SK-N-SH treated with all-trans-retinoic acid at 6 μM for 48 hours (cell line): ENCODE measurements around the gene TECR.

Experiments used
- ATAC-seq: fragments of 200-7000 bp; cut with Tn5 transposase; 3 replicates; pipeline ENCODE4 v1.9.1; 2020; ENCODE audit warnings: mild to moderate bottlenecking, moderate library complexity
- ARNTL ChIP-seq: fragments of 450-650 bp; formaldehyde crosslinking; IDR thresholded peaks from 2 replicates; pipeline ENCODE4 v1.5.0; 2020; ENCODE audit warnings: low read depth, mild to moderate bottlenecking, moderate library complexity, borderline replicate concordance
- CSDC2 ChIP-seq: fragments of 250-450 bp; sonication (Bioruptor Pico); IDR thresholded peaks from 2 replicates; pipeline ENCODE4 v1.5.0; 2020; ENCODE audit warnings: mild to moderate bottlenecking, moderate library complexity
- GLIS3 ChIP-seq: fragments of 250-450 bp; sonication (Bioruptor Pico); IDR thresholded peaks from 2 replicates; pipeline ENCODE4 v1.5.0; 2020; ENCODE audit warnings: mild to moderate bottlenecking, moderate library complexity
- OSR1 ChIP-seq: fragments of 250-450 bp; sonication (Bioruptor Pico); IDR thresholded peaks from 2 replicates; pipeline ENCODE4 v1.8.0; 2022; ENCODE audit warnings: moderate library complexity, mild to moderate bottlenecking, inconsistent platforms
- PPARA ChIP-seq: fragments of 250-450 bp; sonication (Bioruptor Pico); IDR thresholded peaks from 2 replicates; pipeline ENCODE4 v1.5.0; 2020; ENCODE audit warnings: mild to moderate bottlenecking, borderline replicate concordance
- RARB ChIP-seq: fragments of 250-450 bp; sonication (Bioruptor Pico); IDR thresholded peaks from 2 replicates; pipeline ENCODE4 v1.8.0; 2021; ENCODE audit warnings: mild to moderate bottlenecking, moderate library complexity
- SNAI2 ChIP-seq: fragments of 250-450 bp; sonication (Bioruptor Pico); IDR thresholded peaks from 2 replicates; pipeline ENCODE4 v1.5.0; 2020; ENCODE audit warnings: mild to moderate bottlenecking, moderate library complexity
- TCF4 ChIP-seq: fragments of 250-450 bp; sonication (Bioruptor Pico); IDR thresholded peaks from 2 replicates; pipeline ENCODE4 v1.8.0; 2021; ENCODE audit warnings: mild to moderate bottlenecking, moderate library complexity, borderline replicate concordance
- TOX ChIP-seq: fragments of 250-450 bp; sonication (Bioruptor Pico); IDR thresholded peaks from 2 replicates; pipeline ENCODE4 v1.8.0; 2021; ENCODE audit warnings: mild to moderate bottlenecking, moderate library complexity, borderline replicate concordance
- ZC3H10 ChIP-seq: fragments of 250-450 bp; sonication (Bioruptor Pico); IDR thresholded peaks from 2 replicates; pipeline ENCODE4 v1.5.1; 2021; ENCODE audit warnings: mild to moderate bottlenecking, moderate library complexity
- ZFP3 ChIP-seq: fragments of 250-450 bp; sonication (Bioruptor Pico); IDR thresholded peaks from 2 replicates; pipeline ENCODE4 v1.5.0; 2020; ENCODE audit warnings: mild to moderate bottlenecking, moderate library complexity
- ZFP30 ChIP-seq: fragments of 450-650 bp; formaldehyde crosslinking; IDR thresholded peaks from 2 replicates; pipeline ENCODE4 v1.5.0; 2022; ENCODE audit warnings: mild to moderate bottlenecking, moderate library complexity
- ZNF70 ChIP-seq: fragments of 450-650 bp; formaldehyde crosslinking; IDR thresholded peaks from 2 replicates; pipeline ENCODE4 v1.5.0; 2020; ENCODE audit warnings: mild to moderate bottlenecking, moderate library complexity
- ZNF8 ChIP-seq: fragments of 450-650 bp; formaldehyde crosslinking; IDR thresholded peaks from 2 replicates; pipeline ENCODE4 v1.5.0; 2020; ENCODE audit warnings: mild to moderate bottlenecking, moderate library complexity
- TF ChIP-seq, protein P1 (sequence below): fragments of 250-450 bp; sonication (Bioruptor Pico); IDR thresholded peaks from 2 replicates; pipeline ENCODE4 v1.8.0; 2021; ENCODE audit warnings: low read depth, mild to moderate bottlenecking, moderate library complexity, borderline replicate concordance
- TF ChIP-seq, protein P2 (sequence below): fragments of 250-450 bp; sonication (Bioruptor Pico); IDR thresholded peaks from 2 replicates; pipeline ENCODE4 v1.5.1; 2021; ENCODE audit warnings: mild to moderate bottlenecking, moderate library complexity
- TF ChIP-seq, protein P3 (sequence below): fragments of 250-450 bp; sonication (Bioruptor Pico); IDR thresholded peaks from 2 replicates; pipeline ENCODE4 v1.5.1; 2020; ENCODE audit warnings: low read depth, mild to moderate bottlenecking, moderate library complexity
- TF ChIP-seq, protein P4 (sequence below): fragments of 250-450 bp; sonication (Bioruptor Pico); IDR thresholded peaks from 2 replicates; pipeline ENCODE4 v1.8.0; 2020; ENCODE audit warnings: mild to moderate bottlenecking, moderate library complexity, borderline replicate concordance

The TECR gene

DNA sequence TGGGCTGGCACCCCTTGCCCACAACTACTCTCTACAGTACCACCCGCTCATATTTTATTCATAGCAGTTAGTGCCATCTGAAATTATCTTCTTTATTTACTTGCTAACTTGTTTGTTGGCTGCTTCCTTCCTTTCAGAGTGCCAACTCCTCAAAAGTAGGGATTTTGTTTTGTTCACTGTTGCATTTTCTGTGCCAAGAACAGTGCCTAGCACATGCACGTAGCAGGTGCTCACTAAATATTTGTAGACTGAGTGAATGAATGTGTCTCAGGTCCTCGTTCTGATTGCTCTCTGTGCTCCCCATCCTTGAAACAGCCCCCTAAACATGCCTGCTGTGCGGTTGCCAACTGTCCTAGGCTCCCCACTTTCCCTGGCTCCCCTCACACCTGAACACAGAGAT lies 35.0 kb upstream of the TECR start (continued):
- TF ChIP-seq, protein P1, sequence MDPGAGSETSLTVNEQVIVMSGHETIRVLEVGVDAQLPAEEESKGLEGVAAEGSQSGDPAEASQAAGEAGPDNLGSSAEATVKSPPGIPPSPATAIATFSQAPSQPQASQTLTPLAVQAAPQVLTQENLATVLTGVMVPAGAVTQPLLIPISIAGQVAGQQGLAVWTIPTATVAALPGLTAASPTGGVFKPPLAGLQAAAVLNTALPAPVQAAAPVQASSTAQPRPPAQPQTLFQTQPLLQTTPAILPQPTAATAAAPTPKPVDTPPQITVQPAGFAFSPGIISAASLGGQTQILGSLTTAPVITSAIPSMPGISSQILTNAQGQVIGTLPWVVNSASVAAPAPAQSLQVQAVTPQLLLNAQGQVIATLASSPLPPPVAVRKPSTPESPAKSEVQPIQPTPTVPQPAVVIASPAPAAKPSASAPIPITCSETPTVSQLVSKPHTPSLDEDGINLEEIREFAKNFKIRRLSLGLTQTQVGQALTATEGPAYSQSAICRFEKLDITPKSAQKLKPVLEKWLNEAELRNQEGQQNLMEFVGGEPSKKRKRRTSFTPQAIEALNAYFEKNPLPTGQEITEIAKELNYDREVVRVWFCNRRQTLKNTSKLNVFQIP (CRISPR knock-in tag), result no peak
- TF ChIP-seq ZFP30 (CRISPR knock-in tag) (no peak), ARNTL (CRISPR knock-in tag) (no peak)

DNA sequence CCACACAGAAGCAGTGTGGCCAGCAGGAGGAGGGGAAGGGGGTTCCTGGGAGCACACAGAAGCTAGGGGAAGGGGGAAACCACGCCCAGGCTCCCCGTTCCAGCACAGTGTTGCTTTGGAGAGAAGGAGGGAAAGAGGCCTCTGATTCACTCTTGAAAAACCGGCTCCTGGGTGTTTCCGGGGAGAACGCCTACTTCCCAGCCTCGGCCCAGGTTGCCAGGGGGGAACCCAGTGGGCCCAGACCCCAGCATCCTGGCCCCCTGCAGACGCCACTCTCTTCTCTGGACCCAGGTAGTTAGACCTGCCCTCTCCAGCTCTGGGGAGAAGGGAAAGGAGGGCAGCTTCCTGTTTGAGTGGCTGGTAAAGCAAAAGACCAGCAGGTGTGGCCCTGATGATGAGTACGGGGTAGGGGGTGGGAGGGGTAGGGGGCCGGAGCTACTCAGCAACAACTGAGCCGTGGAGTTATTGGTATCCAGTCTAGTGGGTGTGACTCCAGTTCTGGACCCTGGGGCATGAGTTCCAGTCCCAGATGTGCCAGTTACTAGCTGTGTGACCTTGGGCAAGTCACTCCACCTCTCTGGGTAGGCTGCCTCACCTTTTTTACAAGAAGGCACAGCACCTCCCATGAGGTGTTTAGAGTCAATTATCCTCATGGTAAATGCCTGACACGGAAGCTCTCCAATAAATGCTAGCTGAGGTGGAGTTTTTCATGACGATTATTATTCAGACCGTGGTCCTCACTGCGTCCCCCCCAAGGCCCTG lies 34.3 kb upstream of the TECR start:
- no peak for ATAC-seq
- TF ChIP-seq, protein P1 (CRISPR knock-in tag), result no peak
- TF ChIP-seq, protein P2, sequence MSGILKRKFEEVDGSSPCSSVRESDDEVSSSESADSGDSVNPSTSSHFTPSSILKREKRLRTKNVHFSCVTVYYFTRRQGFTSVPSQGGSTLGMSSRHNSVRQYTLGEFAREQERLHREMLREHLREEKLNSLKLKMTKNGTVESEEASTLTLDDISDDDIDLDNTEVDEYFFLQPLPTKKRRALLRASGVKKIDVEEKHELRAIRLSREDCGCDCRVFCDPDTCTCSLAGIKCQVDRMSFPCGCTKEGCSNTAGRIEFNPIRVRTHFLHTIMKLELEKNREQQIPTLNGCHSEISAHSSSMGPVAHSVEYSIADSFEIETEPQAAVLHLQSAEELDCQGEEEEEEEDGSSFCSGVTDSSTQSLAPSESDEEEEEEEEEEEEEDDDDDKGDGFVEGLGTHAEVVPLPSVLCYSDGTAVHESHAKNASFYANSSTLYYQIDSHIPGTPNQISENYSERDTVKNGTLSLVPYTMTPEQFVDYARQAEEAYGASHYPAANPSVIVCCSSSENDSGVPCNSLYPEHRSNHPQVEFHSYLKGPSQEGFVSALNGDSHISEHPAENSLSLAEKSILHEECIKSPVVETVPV (CRISPR knock-in tag), result no peak
- TF ChIP-seq CSDC2 (CRISPR knock-in tag) (no peak), RARB (CRISPR knock-in tag) (no peak), ZFP3 (no peak), TCF4 (CRISPR knock-in tag) (no peak), PPARA (CRISPR knock-in tag) (no peak), ZC3H10 (CRISPR knock-in tag) (no peak), OSR1 (CRISPR knock-in tag) (no peak)
- TF ChIP-seq, protein P3, sequence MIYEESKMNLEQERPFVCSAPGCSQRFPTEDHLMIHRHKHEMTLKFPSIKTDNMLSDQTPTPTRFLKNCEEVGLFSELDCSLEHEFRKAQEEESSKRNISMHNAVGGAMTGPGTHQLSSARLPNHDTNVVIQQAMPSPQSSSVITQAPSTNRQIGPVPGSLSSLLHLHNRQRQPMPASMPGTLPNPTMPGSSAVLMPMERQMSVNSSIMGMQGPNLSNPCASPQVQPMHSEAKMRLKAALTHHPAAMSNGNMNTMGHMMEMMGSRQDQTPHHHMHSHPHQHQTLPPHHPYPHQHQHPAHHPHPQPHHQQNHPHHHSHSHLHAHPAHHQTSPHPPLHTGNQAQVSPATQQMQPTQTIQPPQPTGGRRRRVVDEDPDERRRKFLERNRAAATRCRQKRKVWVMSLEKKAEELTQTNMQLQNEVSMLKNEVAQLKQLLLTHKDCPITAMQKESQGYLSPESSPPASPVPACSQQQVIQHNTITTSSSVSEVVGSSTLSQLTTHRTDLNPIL (CRISPR knock-in tag), result no peak

DNA sequence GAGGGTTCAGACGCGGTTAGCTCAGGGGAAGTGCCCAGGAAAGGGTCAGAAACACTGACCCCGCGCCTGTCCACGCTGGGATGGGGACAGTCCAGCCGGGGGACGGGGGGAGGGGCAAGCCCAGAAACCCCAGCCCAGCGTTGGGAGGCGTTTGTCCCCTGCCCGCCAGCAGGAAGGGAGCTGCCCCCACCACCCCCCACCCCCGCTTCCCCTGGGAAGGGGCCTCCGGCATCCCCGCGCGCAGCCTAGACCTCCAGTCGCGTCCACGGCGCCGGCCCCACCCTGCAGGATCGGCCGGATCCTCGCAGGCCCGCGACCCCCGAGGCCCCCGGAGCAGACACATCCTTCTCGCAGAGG lies 33.7 kb upstream of the TECR start:
- no peak for ATAC-seq
- TF ChIP-seq ZNF8 (CRISPR knock-in tag) (no peak), ZFP30 (CRISPR knock-in tag) (no peak), OSR1 (CRISPR knock-in tag) (no peak), CSDC2 (CRISPR knock-in tag) (no peak), ZFP3 (no peak), ZC3H10 (CRISPR knock-in tag) (no peak), SNAI2 (CRISPR knock-in tag) (no peak), ZNF70 (CRISPR knock-in tag) (no peak), TOX (no peak), RARB (CRISPR knock-in tag) (no peak), GLIS3 (CRISPR knock-in tag) (no peak)
- TF ChIP-seq, protein P1 (CRISPR knock-in tag), result no peak
- TF ChIP-seq, protein P2 (CRISPR knock-in tag), result no peak
- TF ChIP-seq, protein P4, sequence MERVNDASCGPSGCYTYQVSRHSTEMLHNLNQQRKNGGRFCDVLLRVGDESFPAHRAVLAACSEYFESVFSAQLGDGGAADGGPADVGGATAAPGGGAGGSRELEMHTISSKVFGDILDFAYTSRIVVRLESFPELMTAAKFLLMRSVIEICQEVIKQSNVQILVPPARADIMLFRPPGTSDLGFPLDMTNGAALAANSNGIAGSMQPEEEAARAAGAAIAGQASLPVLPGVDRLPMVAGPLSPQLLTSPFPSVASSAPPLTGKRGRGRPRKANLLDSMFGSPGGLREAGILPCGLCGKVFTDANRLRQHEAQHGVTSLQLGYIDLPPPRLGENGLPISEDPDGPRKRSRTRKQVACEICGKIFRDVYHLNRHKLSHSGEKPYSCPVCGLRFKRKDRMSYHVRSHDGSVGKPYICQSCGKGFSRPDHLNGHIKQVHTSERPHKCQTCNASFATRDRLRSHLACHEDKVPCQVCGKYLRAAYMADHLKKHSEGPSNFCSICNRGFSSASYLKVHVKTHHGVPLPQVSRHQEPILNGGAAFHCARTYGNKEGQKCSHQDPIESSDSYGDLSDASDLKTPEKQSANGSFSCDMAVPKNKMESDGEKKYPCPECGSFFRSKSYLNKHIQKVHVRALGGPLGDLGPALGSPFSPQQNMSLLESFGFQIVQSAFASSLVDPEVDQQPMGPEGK (CRISPR knock-in tag), result no peak
- TF ChIP-seq, all 23 proteins: peak for 0
